Measurements from ENCODE around the gene SLC25A38. TPM values are rescaled to one million over a fixed set of nuclear protein-coding genes. Genes with fewer than 3 reads are reported as not detected.

SLC25A38 gene
- polyA plus RNA-seq, 2 of the 4 experiments (the other 2 are of a cell fraction) = 31.9 to 52.8 TPM

DNA sequence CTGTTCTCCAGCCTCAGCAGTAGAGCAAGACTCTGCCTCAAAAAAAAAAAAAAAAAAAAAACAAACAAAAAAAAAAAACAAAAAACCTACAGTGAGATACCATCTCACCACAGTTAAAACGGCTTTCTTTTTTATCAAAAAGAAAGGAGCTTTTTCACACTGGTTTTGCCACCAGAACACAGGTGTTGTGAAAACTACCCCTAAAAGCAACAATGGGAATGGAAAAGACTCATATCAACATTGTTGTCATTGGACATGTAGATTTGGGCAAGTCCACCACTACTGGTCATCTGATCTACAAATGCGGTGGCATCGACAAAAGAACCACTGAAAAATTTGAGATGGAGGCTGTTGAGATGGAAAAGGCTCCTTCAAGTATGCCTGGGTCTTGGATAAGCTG is 24.8 kb upstream of the SLC25A38 start (continued):
- no peak for TF ChIP-seq BHLHE40 (IDR thresholded peaks at IDR 0.05; ENCODE audit: low read depth, low read length)
- TF ChIP-seq ZC3H11A (IDR thresholded peaks at IDR 0.05) = no peak

GRCh38 chr3:39361252-39361927 is 21.8 kb upstream of the SLC25A38 start:
- no peaks in the 10 kb centered on the region for H3K4me1 ChIP-seq
- H3K27ac ChIP-seq = no peak overlapping the region
- H3K4me3 ChIP-seq = no peak overlapping the region
- ChIA-PET CTCF (no interaction called here), POLR2A (no interaction called here)
- ATAC-seq (no peak), DNase-seq (ENCODE audit: low read depth in 1 of 2, low spot score in 1 of 2) (no peak), FAIRE-seq (no peak)
- H3K9me3 ChIP-seq = no peaks in the 10 kb centered on the region
- H3K4me2 ChIP-seq = no peak overlapping the region
- WGBS (ENCODE audit: missing lambda C conversion rate) = 36% methylated on average over 8 of the region's 8 CpGs
- TF ChIP-seq CBX8 (IDR thresholded peaks at IDR 0.05) (no peak), RCOR1 (IDR thresholded peaks at IDR 0.05; ENCODE audit: low read depth, low read length) (no peak), SREBF2 (IDR thresholded peaks at IDR 0.05) (no peak)

- POLR2A ChIA-PET = no interaction called here
- DNase-seq (ENCODE audit: low read depth in 1 of 2, low spot score in 1 of 2) (no peak), ATAC-seq (no peak), FAIRE-seq (no peak)
- no peak for TF ChIP-seq JUNB (IDR thresholded peaks at IDR 0.05)
- no peak for TF ChIP-seq REST (IDR thresholded peaks at IDR 0.05)
- TF ChIP-seq RNF2 (IDR thresholded peaks at IDR 0.05; ENCODE audit: borderline replicate concordance, low read depth) = no peak
- no peak for TF ChIP-seq JUN (IDR thresholded peaks at IDR 0.05)
- no peak for TF ChIP-seq GATA3 (IDR thresholded peaks at IDR 0.05; ENCODE audit: borderline replicate concordance)
- TF ChIP-seq ZNF302 (CRISPR knock-in tag; IDR thresholded peaks at IDR 0.05) = no peak
- TF ChIP-seq NFE2L2 (conservative IDR thresholded peaks at IDR 0.05; ENCODE audit: low read length) = no peak
- TF ChIP-seq ZC3H11A (IDR thresholded peaks at IDR 0.05) = no peak
- no peak for TF ChIP-seq ZSCAN20 (CRISPR knock-in tag; IDR thresholded peaks at IDR 0.05)
- no peak for TF ChIP-seq POLR2A (IDR thresholded peaks at IDR 0.05; ENCODE audit: low read length)
- TF ChIP-seq, protein P1, sequence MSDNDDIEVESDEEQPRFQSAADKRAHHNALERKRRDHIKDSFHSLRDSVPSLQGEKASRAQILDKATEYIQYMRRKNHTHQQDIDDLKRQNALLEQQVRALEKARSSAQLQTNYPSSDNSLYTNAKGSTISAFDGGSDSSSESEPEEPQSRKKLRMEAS (IDR thresholded peaks at IDR 0.05) = no peak
- TF ChIP-seq FOSB (CRISPR knock-in tag; IDR thresholded peaks at IDR 0.05) = no peak
- TF ChIP-seq HEYL (CRISPR knock-in tag; IDR thresholded peaks at IDR 0.05) = no peak
- no peak for TF ChIP-seq ZFP36 (IDR thresholded peaks at IDR 0.05; ENCODE audit: borderline replicate concordance, partially characterized antibody)
- TF ChIP-seq CHD2 (IDR thresholded peaks at IDR 0.05; ENCODE audit: low read length, partially characterized antibody) = no peak
- no peak for TF ChIP-seq TP53 (CRISPR knock-in tag; IDR thresholded peaks at IDR 0.05)
- Histone ChIP-seq H3K4me3 (no peak overlapping the region), H3K27ac (no peak overlapping the region), H3K9me3 (no peaks in the 10 kb centered on the region), H3K4me1 (no peaks in the 10 kb centered on the region), H3K4me2 (no peak overlapping the region)
- WGBS (ENCODE audit: missing lambda C conversion rate) = 21% methylated on average over 3 of the region's 3 CpGs
- CTCF ChIA-PET = interaction anchor here (1.3 kb wide), 1 partner anchor 16 kb away, joined by 3 read pairs; no protein-coding TSS in a partner anchor
Observed at GRCh38 chr3:39362192-39362591, 21.0 kb upstream of the SLC25A38 start.

- Histone ChIP-seq H3K9me3 (no peaks in the 10 kb centered on the region), H3K4me1 (no peaks in the 10 kb centered on the region), H3K4me3 (no peak overlapping the region), H3K4me2 (no peak overlapping the region), H3K27ac (no peak overlapping the region)
- CTCF ChIA-PET = interaction anchor here (1.3 kb wide), 1 partner anchor 15 kb away, joined by 3 read pairs; no protein-coding TSS in a partner anchor
- DNase-seq (ENCODE audit: low read depth in 1 of 2, low spot score in 1 of 2) = no peak
- FAIRE-seq = no peak
- 31% methylated on average over 2 of the region's 2 CpGs for WGBS (ENCODE audit: missing lambda C conversion rate)
- POLR2A ChIA-PET = no interaction called here
- no peak for ATAC-seq
- TF ChIP-seq HEYL (CRISPR knock-in tag; IDR thresholded peaks at IDR 0.05) (no peak), CBX2 (IDR thresholded peaks at IDR 0.05; ENCODE audit: borderline replicate concordance, low read depth) (no peak), CEBPB (IDR thresholded peaks at IDR 0.05) (no peak), ESRRA (IDR thresholded peaks at IDR 0.05; ENCODE audit: borderline replicate concordance, low read length) (no peak), HES2 (IDR thresholded peaks at IDR 0.05) (no peak), SREBF2 (IDR thresholded peaks at IDR 0.05) (no peak), USF2 (IDR thresholded peaks at IDR 0.05) (no peak), E2F6 (IDR thresholded peaks at IDR 0.05; ENCODE audit: borderline replicate concordance, low read depth) (no peak), ZC3H11A (IDR thresholded peaks at IDR 0.05) (no peak), BHLHE40 (IDR thresholded peaks at IDR 0.05; ENCODE audit: low read depth, low read length) (no peak), EHMT2 (IDR thresholded peaks at IDR 0.05; ENCODE audit: low read depth) (no peak), RARB (CRISPR knock-in tag; IDR thresholded peaks at IDR 0.05) (no peak), NPAS2 (CRISPR knock-in tag; IDR thresholded peaks at IDR 0.05; ENCODE audit: borderline replicate concordance) (no peak), POLR2A (IDR thresholded peaks at IDR 0.05; ENCODE audit: low read length) (no peak)
Observed at GRCh38 chr3:39362812-39363211, 20.4 kb upstream of the SLC25A38 start.
